Kidney (tissue), 22 donors: ENCODE measurements around the gene SLC35A4. TPM values are rescaled to one million over a fixed set of nuclear protein-coding genes. Genes with fewer than 3 reads are reported as not detected.

Experiments
- DNase-seq, 5 donors: peaks; one replicate each; pipeline ENCODE4 v3.0.0-alpha.2; 2013 to 2020
- FAIRE-seq: peaks from 2 replicates; lab custom pipeline; 2012; peaks lifted over from hg19 to GRCh38; lab: Jason Lieb, UNC
- H3K27ac ChIP-seq, 2 donors: one replicate each; pipeline ENCODE4 v1.7.0; 2013; ENCODE audit warnings: low read depth in 2 of 2, low read length in 2 of 2, inconsistent platforms in 1 of 2
- H3K27me3 ChIP-seq: one replicate; pipeline ENCODE4 v1.7.1; 2013; ENCODE audit warnings: low read length, inconsistent platforms; ENCODE audit not compliant: control insufficient read depth, insufficient read depth
- H3K36me3 ChIP-seq, 3 donors: one replicate each; pipeline versions ENCODE4 v1.7.0 to v1.7.1; 2013; ENCODE audit warnings: low read length in 3 of 3, control low read depth in 1 of 3, inconsistent platforms in 1 of 3; ENCODE audit not compliant: insufficient read depth in 3 of 3, control insufficient read depth in 2 of 3
- H3K4me1 ChIP-seq, 3 donors: one replicate each; pipeline versions ENCODE4 v1.7.0 to v1.7.1; 2013; ENCODE audit warnings: low read length in 3 of 3, inconsistent platforms in 1 of 3, low read depth in 1 of 3; ENCODE audit not compliant: control insufficient read depth in 2 of 3, insufficient read depth in 2 of 3
- H3K4me3 ChIP-seq, 3 donors: one replicate each; pipeline versions ENCODE4 v1.7.0 to v1.8.1; 2013; ENCODE audit warnings: low read length in 3 of 3, control low read depth in 1 of 3, inconsistent platforms in 1 of 3
- H3K9ac ChIP-seq, 3 donors: one replicate each; pipeline versions ENCODE4 v1.7.0 to v1.7.1; 2013; ENCODE audit warnings: low read length in 3 of 3, control low read depth in 1 of 3, inconsistent platforms in 1 of 3
- H3K9me3 ChIP-seq, 3 donors: one replicate each; pipeline versions ENCODE4 v1.7.0 to v1.7.1; 2013; ENCODE audit warnings: low read length in 3 of 3, control low read depth in 1 of 3, inconsistent platforms in 1 of 3; ENCODE audit not compliant: control insufficient read depth in 2 of 3, insufficient read depth in 1 of 3
- intact Hi-C: fragments of 100-400 bp; cut with DNase I; formaldehyde crosslinking; loops from one replicate; pipeline ENCODE4 v1.11.1; 2022
- long read RNA-seq, 10 donors: library from polyadenylated mRNA in 1 of 10; unstranded in 1 of 10; transcript quantifications; one replicate each; pipeline ENCODE4 v2.0.0 and lab custom pipeline, GENCODE V29; 2021 to 2026
- polyA plus RNA-seq: library from polyadenylated mRNA; stranded (reverse); fragments of 350-450 nt; fragmentation: Illumina TruSeq; extraction: RNeasy Lipid Tissue Mini Kit (QIAGEN cat#74804); gene quantifications from one replicate; pipeline ENCODE4 v1.2.3, GENCODE V29; 2014; ENCODE audit warnings: low read depth, low replicate concordance; ENCODE audit not compliant: insufficient read depth
- total RNA-seq: library from RNA; stranded (reverse); fragmentation: NEBNext Ultra II Directional; extraction: Animal tissue kit (Norgen Biotek cat#: 25700); gene quantifications from one replicate; pipeline ENCODE4 v1.2.1, GENCODE V29; 2021
- TF ChIP-seq, protein P1 (sequence below): IDR thresholded peaks from 3 replicates; pipeline ENCODE4 v1.5.1; 2012; ENCODE audit warnings: mild to moderate bottlenecking, moderate library complexity, borderline replicate concordance; ENCODE audit not compliant: insufficient read depth; ENCODE audit errors: extremely low read depth
- donor health status: control.
- donor health status: control.
- donor health status: control.
- donor health status: control.
- donor health status: control.
- donor health status: DM: yes; HTN: yes; CAD: no.
- donor health status: Normal renal cell carcinoma (clear cell type).

Gene SLC35A4
- 89.9 TPM for total RNA-seq
- 71.2 TPM for polyA plus RNA-seq
- long read RNA-seq, donor 1, transcript SLC35A4-201 (3 exons, 3,041 nt) = major isoform, 17 of 18 reads
- long read RNA-seq, donor 1, partial matches to known transcripts = 0 of 18 reads
- long read RNA-seq, donor 1, other reads (novel, unspliced or antisense) = 0 of 18 reads
- long read RNA-seq, donor 2, transcript SLC35A4-201 (3 exons, 3,041 nt) = major isoform, 21 of 22 reads
- long read RNA-seq, donor 2, partial matches to known transcripts = 0 of 22 reads
- long read RNA-seq, donor 2, other reads (novel, unspliced or antisense) = 0 of 22 reads
- long read RNA-seq, donor 3, transcript SLC35A4-201 (3 exons, 3,041 nt) = major isoform, 24 of 28 reads
- long read RNA-seq, donor 3, partial matches to known transcripts = 0 of 28 reads
- long read RNA-seq, donor 3, other reads (novel, unspliced or antisense) = 0 of 28 reads
- long read RNA-seq, donor 4, transcript SLC35A4-201 (3 exons, 3,041 nt) = major isoform, 12 of 28 reads
- long read RNA-seq, donor 4, partial matches to known transcripts = 14 of 28 reads
- long read RNA-seq, donor 4, other reads (novel, unspliced or antisense) = 0 of 28 reads
- long read RNA-seq, donor 5, transcript SLC35A4-201 (3 exons, 3,041 nt) = major isoform, 5 of 5 reads
- long read RNA-seq, donor 5, partial matches to known transcripts = 0 of 5 reads
- long read RNA-seq, donor 5, other reads (novel, unspliced or antisense) = 0 of 5 reads
- long read RNA-seq, donor 6, partial matches to known transcripts = 20 of 23 reads
- long read RNA-seq, donor 6, other reads (novel, unspliced or antisense) = 0 of 23 reads
- long read RNA-seq, donor 7, transcript SLC35A4-201 (3 exons, 3,041 nt) = major isoform, 24 of 50 reads
- long read RNA-seq, donor 7, partial matches to known transcripts = 26 of 50 reads
- long read RNA-seq, donor 7, other reads (novel, unspliced or antisense) = 0 of 50 reads
- long read RNA-seq, donor 8, transcript SLC35A4-201 (3 exons, 3,041 nt) = major isoform, 24 of 73 reads
- long read RNA-seq, donor 8, partial matches to known transcripts = 46 of 73 reads
- long read RNA-seq, donor 8, other reads (novel, unspliced or antisense) = 0 of 73 reads
- long read RNA-seq, donor 9, transcript SLC35A4-201 (3 exons, 3,041 nt) = major isoform, 8 of 9 reads
- long read RNA-seq, donor 9, partial matches to known transcripts = 0 of 9 reads
- long read RNA-seq, donor 9, other reads (novel, unspliced or antisense) = 0 of 9 reads
- long read RNA-seq, donor 10, transcript SLC35A4-201 (3 exons, 3,041 nt) = major isoform, 21 of 25 reads
- long read RNA-seq, donor 10, partial matches to known transcripts = 0 of 25 reads
- long read RNA-seq, donor 10, other reads (novel, unspliced or antisense) = 0 of 25 reads

GRCh38 chr5:140564196-140565023 lies at the start of gene SLC35A4, which contains the start of gene APBB3:
TSS of gene SLC35A4 (plus strand) at chr5:140564828. CDS start at chr5:140567170, 2,342 bp downstream.
TSS of gene APBB3 (minus strand) at chr5:140564598. CDS start at chr5:140564245, 353 bp downstream.
- no peaks in the 10 kb centered on the region for H3K9me3 ChIP-seq
- H3K4me3 ChIP-seq = peak within 1 kb of the TSS; percentile 92 to 96 (median 95)
- DNase-seq (peak; percentile 97 to 99 (median 98)), FAIRE-seq (peak; percentile 66)
- no peaks in the 10 kb centered on the region for H3K27me3 ChIP-seq
- TF ChIP-seq, protein P1, sequence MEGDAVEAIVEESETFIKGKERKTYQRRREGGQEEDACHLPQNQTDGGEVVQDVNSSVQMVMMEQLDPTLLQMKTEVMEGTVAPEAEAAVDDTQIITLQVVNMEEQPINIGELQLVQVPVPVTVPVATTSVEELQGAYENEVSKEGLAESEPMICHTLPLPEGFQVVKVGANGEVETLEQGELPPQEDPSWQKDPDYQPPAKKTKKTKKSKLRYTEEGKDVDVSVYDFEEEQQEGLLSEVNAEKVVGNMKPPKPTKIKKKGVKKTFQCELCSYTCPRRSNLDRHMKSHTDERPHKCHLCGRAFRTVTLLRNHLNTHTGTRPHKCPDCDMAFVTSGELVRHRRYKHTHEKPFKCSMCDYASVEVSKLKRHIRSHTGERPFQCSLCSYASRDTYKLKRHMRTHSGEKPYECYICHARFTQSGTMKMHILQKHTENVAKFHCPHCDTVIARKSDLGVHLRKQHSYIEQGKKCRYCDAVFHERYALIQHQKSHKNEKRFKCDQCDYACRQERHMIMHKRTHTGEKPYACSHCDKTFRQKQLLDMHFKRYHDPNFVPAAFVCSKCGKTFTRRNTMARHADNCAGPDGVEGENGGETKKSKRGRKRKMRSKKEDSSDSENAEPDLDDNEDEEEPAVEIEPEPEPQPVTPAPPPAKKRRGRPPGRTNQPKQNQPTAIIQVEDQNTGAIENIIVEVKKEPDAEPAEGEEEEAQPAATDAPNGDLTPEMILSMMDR = no peak
- intact Hi-C loops = no loop called here
- H3K27ac ChIP-seq = peak within 1 kb of the TSS; percentile 97 to 98
- peaks cover 0 to 31% (median 17%) of the 10 kb centered on the region in 3 donors for H3K4me1 ChIP-seq
- H3K36me3 ChIP-seq = peaks cover 0 to 19% (median 13%) of the 10 kb centered on the region in 3 donors
- peak within 1 kb of the TSS; percentile 84 to 97 (median 88) for H3K9ac ChIP-seq

GRCh38 chr5:140524003-140524402 lies 40.6 kb upstream of the SLC35A4 start:
- Histone ChIP-seq H3K4me1 (no peaks in the 10 kb centered on the region), H3K27ac (no peak overlapping the region), H3K9me3 (no peaks in the 10 kb centered on the region), H3K36me3 (peaks cover 8 to 41% (median 19%) of the 10 kb centered on the region in 3 donors), H3K9ac (no peak overlapping the region), H3K27me3 (no peaks in the 10 kb centered on the region), H3K4me3 (no peak overlapping the region)
- TF ChIP-seq, protein P1 = no peak
- no peak for DNase-seq
- intact Hi-C loops = no loop called here
- FAIRE-seq = no peak
